Suppressor macrophage treated with lipopolysaccharide for 1 hour (primary cell): ENCODE data around the gene BGN.

Source experiments
- DNase-seq, 3 donors: peaks; one replicate each; pipeline ENCODE4 v3.0.0-alpha.2; 2020 to 2022

BGN gene

DNA sequence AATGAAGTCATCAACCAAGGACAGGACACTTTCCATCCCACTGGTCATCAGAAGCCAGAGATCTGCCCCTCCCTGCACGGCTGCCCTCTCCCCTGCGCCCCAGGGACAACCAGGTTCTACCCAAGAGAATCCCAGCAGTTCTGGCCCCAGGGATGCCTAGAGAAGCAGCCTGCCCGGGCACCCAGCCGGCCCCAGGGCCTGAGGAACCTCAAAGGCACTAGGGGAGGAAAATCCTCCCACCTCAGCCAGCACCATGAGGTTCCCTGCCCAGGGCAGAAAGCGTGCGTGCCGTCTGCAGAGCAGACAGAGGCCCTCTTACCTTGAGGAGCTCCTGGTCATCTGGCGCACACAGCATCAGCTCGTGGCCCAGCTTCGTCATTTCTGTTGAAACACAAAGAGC, 32.5 kb upstream of the BGN start:
- DNase-seq: no peak

DNA sequence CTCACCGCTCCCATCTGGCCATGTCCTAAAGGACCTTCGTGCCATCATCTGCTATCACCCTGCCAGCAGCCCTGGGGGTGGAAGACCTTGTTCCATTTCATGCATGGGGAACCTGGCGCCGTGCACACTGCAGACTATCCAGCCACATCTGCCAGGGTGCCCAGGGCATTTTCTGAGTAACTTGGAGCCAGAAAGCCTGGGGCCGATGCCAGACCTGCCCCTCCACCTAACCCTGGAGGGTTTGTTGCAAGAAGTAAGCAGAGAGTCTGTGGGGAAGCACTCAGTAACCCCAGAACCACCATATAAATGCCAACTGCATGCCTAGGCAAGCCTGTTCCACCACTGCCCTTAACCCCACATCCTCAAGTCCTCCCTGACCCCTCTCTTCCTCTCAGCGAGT, 31.7 kb upstream of the BGN start:
- no peak for DNase-seq

DNA sequence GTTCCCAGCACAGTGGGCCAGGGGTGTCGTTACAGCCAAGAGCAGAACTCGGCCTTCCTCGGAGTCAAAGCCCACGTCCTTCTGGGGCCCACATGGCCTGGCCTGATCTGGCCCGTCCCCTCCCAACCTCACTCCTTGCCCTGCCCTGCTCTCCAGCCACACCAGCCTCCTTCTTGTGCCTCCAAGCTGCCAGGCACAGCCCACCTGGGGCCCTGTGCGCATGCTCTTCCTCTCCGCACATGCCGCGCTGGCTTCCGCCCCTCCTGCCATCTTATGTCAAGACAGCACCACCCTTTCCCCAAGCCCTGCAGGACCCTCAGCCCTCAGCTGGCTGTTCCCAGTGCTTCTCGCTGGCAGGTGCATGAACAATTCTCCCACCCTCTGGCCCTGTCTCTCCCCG, 31.2 kb upstream of the BGN start:
- DNase-seq: no peak

DNA sequence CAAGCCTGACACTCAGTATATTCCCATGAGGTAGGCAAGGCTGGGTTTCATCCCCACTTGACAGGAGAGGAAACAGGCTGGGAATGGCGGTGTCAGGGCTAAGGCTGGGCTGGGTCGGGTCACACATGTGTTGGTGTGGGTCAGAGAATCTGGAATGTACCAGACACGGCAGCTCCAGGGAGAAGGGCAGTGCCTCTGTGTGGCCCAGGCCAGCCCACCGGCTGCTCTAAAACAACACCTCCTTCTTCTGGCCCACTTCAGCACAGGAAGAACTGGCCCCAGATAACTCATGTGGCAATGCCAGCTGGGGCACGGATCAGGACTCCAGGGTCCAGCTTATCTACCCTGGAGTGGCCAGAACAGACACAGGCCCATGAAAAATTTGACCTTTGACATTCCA, 30.7 kb upstream of the BGN start:
- DNase-seq: no peak

DNA sequence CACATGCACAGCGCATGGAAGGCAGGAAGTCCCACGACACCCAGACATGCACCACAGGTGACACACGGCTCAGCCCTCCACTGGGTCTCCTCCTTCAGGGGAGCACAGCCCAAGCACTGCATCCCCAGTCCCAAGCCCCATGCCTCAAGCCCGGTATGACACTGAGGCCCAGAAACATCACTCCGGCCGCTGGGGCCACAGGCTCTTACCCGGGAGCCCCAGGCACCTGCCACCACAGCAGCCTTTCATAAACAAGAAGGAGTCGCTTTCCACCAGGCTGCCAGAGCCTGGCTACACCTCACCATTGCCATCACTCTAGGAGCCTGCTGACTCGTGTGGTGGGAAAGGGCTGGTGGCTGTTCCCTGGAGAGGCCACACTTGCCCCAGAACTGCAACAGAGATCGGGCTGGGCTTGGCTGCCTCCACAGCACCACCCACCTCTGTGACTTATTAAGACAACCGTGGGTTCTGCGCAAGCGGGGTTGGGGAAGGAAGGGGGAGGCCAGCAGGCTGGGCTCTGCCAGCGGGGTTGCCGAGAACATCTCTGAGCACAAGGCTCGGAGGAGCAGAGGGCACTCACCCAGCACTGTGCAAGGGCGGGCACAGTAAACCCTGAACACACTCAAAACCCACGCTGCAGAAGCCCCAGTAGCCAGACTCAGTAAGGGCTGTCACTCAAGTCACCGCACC, 28.9 kb upstream of the BGN start:
- no peak for DNase-seq

DNA sequence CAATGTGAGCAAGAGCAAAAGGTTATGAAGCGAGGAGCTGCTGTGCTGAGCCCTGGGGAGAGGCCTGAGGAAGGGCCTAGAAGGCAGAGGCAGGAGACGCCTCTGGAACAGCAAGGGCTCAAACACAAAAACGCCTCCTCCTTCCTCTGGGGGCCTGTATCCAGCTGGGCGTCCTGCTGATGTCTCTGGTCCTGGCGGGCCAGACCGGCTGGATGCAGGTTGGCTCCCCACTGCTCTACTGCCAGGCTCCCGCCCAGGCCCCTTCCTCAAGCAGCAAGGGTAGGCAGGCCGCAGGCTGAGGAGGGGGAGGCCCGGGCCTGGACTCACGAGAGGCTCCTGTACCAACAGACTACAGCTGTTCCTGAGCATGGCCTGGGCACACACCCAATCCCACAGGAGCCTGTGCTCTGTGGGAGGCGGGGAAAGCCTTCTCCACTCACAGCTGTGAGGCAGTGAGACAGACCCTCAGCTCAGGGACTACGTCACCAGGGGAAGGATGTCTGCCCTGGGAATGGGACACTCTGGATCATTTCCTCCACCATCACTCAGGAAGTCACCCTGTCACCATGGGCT, 26.7 kb upstream of the BGN start:
- DNase-seq: no peak

DNA sequence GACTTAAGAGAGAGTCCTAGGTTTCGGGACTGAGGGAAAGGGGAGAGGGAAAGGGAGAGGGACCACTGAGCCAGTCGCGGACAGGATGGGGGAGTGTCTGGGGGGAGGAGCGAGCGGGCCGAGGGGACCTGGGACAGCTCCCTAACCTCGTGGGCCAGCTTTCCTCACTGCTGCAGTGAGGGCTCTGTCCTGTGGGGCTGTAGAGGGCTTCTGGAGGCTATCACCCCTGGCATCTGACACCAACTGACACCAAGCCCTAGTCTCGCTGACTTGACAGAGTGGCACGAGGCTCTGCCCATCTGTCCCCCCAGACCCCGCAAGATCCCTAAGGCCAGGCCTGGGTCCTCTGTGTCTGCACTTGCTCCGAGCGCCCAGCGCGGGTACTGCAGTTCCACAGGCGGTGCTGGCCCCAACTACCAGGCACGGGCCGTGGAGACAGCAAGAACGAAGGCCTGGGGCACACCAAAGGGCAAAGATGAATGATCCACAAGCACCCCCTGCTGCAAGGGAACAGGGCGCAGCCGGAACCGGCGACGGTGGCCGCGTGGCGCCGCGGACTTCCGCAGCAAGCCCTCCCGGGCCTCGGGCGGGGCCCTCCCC, 24.9 kb upstream of the BGN start:
- DNase-seq: peak; percentile 23 to 57 (median 48)

DNA sequence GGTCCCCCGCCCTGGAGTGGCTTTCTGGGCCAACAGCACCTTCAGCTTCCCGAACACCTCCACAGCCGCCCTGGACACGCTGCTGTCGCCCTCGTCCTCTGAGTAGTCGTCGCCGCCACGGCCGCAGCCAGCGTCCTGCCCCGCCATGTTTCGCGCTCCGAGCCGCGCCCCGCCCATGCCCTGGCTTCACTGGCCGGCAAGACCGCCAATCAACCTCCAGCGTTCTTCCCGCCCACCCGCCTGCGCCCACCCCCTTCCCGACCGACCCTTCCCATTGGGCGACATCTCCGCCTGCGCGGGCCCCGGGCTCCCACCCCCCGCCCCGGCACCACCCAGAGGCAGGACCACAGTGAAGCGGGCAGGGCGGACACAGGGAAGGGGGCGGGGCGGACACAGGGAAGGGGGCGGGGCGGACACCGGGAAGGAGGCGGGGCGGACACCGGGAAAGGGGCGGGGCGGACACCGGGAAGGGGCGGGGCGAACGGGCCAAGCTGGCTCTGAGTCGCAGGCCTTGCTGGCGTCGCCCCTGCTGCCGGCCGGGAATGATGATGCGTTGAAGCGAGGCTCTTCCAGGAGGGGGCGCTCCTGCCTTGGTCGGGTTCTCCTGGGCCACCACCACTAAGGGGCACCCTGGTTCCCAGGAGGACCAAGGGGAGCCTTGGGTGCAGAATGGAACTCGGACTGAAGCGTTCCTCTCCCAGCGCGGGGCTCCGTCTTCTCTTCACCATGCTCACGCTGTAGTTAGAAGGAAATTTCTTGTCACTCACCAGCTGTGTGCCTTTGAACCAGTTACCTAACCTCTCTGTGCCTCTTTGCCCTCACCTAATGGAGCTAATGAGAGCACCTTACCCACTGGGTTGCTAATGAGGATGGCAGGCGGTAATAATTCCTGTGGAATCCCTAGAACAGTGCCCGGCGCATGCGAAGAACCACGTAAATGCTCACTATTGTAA, 24.1 kb upstream of the BGN start, which contains the start of gene HAUS7:
Gene HAUS7, minus strand, starts transcription at position 166 of the 953 bp plus-strand sequence. Its CDS starts 19 bp downstream, at position 147.
- DNase-seq: peak; percentile 86 to 93 (median 90)

DNA sequence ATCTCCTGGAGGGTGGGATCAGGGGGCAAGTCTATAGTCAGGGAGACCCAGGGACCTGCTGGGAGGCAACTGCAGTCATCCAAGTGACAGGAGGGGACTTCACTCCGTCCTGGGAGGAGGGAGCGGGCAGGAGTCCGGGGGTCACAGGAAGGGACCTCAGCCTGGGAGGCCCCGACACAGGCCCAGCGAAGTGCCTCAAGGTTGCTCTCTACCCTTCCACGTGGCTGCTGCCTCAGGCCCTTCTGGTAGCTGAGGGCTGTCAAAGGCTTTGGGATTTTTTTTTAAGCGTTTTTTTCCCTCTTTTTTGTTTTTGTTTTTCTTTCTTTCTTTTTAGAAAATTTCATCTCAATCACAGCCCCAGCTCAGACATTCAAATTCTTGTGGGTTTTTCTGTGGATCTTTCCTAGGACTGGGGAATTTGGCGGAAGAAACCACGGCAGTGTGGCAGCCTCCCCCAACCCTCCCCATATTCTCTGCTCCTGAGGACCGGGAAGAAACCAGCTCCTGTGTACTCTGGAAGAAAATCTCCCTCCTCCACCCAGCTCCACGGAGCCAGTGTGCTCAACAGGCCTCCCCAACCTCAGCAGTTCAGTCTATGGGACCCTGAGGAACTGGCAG, 23.0 kb upstream of the BGN start:
- no peak for DNase-seq

DNA sequence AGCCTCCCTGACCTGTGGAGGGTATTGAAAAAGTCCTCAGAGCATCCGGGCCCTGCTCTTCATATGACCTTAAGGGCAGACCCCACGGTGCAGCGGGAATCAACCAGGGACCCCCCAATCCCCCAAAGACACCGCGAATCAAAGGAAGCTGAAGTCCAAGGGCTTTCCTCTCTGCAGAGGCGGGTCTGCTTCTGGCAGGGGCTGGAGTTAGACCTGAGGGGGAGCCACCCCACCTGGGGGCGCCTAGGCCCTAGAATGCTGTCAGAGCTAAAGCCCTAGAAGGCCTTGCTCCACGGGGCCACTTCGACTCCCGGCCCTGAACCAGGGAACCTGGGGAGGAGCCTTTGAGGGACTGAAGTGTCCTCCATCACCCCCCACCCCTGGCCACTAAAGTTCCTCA, 21.7 kb upstream of the BGN start:
- no peak for DNase-seq

DNA sequence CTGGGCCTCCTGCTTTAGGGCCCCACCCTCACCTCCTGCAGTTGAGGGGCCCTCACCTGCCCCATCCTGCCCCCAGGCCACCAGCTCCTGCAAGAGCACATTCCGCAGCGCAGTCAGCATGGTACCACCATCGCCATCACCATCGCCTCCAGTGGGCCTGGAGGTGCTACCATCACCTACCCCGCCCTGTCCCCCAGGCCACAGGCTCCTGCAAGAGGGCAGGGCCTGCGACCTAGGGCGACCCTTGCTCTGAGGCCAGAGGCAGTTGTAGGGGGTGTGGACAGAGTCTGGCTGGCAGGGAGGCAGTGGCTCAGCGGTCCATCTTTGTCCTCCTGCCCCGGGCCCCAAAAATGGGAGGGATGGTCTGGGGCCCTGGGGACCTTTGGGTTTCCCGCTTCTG, 20.5 kb upstream of the BGN start:
- no peak for DNase-seq

DNA sequence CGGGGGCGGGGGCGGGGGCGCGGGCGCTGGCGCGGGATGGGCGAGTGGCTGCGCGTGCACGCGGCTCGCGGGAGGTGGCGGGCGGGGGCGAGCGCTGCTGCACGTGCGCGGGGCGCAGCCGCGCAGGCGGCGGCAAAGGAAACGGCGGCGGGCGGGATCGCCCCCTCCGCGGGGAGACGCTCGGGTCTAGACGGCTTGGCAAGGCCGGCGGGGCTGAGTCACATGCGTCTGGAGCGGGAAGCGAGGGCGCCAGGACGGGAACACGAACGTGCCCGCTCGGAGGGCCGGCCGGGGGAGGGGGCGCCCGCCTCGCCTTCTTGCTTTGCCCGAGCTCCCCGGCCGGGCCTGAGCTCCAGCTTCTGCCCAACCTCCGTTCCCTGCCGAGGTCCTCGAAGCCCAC, 20.1 kb upstream of the BGN start:
- DNase-seq: peak; percentile 45 to 61 (median 54)

DNA sequence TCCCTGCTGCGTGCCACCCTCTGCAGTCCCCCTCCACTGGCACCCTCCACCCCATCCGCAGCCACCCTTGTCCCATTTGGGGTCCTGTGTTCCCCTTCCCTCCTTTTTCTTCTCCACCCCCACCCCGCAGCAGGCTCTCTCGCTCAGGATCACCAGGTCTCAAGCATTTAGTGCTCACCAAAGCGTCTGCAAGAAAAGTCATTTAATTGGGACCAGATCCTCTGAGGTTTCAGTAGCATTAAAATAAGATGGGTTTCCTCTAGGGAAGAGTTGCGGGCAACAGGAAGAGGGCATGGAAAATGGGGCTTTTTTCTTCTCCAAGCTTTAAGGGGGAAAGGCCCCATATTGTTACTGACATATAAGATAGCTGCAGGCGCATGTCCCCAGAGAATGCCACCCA, 19.5 kb upstream of the BGN start:
- DNase-seq: no peak

DNA sequence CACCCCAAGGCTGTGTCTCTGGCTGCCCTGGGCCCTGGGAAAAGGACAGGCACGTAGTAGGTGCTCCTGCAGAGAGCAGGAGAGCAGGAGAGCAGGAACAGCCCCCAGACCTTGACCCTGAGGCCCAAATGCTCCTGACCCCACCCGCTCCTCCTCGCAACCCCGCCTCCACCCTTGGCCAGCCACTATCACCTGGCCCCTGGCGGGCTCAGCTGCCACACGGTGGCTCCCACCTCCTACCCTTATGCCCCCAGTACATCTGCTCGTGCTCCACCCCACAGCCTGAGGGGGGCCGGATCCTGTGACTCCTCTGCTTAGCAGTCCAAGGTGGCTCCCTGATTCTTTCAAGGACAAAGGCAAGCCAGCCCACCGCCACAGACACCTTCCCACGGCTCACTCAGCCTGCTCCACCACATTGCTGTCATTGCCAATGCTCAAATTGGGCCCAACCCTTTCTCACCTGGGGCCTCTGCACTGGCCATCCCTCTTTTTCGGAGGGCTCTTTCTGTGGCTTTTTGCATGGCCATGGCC, 19.0 kb upstream of the BGN start:
- DNase-seq: no peak

DNA sequence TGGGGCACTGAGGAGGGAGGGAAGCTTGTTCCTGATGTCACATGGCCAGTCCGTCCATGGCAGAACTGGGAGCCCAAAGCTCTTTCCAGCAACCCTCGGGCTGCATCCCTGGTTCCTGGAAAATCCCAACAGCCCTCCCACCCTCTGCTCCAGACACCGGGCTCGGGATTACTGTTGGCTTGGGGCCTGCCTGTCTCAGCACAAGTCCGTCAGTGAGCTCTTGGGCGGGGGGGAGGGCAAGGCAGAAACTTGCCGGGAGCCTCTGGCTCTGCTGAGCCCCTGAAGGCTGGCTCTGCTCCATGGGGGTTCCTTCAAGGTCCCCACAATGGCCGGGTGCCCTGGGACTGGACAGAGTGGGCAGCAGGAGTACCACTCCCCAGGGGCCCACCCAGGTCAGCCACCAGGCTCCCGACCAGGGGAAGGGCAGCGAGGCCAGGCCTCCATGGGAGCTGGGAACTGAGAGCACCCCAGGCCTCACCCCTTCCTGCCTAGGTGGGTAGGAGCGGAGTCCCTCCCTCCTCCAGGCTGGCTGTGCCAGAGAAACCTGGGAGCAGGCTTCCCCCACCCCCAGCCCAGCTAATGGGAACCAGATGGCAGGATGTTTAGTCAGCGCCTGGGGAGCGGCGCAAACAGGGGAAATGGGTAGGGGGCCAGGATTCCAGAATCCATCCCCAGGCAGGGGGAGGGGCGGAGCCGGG, 18.0 kb upstream of the BGN start:
- DNase-seq: no peak

DNA sequence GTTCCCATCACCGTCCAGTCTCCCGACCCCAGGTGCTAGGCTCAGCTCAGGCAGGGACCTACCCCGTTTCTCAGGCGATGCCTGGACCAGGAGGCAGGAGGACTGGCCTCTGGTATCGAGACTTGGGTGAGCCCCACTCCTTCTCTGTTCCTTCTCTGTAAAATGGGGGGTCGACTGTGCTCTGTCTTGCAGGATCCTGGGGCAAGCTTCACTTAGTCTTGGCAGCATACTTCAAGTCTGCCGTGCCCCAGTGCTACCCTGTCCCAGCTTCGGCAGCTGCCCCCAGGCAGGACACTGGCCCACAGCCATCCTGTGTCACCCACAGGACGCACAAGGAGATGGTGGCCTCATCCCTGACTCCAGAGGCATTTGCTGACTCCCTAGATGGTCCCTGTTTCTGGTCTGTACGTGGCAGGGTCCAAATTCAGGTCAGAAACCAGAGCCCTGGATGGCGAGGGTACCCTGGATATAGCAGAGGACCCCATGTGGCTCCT, 17.4 kb upstream of the BGN start:
- no peak for DNase-seq

DNA sequence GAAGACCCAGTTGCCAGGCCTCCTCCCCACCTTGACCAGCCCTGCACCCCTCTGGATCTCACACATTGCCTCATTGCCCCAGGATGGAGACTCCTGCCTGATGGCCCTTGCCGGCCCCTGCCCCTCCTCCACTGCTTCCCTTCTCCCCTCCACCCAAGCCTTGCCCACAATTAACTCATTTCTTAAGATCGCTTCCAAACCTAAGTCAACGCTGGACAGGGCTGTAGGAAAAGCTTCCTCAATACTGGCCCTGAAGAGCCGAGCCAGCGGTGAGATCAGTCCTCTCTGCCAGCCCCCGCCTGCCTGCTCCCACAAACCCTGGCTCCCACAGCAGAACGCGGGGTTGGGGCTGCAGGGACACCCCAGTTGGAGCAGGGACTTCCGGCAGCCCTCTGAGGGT, 16.9 kb upstream of the BGN start:
- no peak for DNase-seq

DNA sequence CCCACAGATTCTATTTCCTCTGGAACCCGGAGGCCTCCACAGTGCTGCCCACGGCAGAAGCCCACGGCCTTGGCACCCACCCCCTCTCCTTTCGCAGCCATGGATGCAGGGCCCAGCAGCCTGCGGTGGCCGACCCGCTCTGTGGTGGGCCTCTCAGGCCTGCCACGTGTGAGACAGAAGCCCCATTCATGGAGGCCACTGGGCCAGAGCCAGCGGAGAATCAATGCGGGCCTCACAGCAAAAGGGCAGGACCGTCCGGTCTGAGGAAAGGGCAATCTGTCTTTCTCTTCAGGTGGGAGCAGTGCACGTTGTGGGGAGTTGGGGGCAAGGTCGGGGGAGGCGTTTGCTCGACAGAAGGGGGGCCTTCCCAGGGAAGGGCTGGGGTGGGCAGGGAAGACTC, 16.0 kb upstream of the BGN start:
- DNase-seq: no peak

DNA sequence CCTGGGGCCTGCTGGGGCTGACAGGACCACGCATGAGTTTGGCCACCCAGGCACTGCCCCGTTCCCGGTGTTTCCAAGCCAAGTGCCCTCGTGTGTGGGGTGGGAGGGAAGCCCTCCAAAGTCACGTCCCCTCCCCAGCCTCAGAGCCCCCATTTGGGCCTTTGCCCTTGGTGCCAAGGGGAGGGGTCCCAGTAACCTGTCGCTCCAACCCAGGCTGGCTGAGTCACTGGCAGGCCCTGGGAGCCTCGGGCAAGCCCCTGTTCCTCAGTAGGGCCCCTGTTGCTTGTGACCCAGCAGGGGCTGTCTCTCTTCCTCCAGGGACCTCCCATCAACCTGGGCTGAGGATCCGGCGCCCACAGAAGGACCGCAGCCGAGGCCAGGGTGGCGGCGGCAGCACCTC, 13.7 kb upstream of the BGN start:
- no peak for DNase-seq

DNA sequence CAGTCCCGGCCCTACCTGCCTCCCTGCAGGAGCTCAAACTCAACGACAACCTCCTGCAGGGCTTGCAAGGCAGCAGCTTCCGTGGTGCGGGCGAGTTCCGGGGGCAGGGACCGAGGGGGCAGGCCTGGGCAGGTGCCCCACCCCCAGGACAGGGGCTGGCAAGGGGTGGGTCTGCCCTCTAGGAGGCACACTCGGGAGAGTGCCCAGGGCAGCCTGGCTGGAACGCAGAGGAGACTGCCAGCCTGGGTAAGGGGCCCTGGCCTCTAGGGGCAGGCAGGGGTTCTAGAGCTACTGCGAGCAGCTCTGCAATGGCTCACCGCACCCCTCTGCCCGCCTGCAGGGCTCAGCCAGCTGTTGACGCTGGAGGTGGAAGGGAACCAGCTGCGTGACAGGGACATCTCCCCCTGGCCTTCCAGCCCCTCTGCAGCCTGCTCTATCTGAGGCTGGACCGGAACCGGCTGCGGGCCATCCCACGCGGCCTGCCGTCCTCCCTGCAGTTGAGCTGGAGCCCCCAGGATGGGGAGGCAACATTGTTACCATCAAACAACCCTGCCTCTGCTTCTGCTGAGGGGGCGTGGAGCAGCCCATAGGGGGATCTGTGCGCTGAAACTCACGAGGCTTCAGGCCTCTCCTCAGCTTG, 12.3 kb upstream of the BGN start:
- no peak for DNase-seq

DNA sequence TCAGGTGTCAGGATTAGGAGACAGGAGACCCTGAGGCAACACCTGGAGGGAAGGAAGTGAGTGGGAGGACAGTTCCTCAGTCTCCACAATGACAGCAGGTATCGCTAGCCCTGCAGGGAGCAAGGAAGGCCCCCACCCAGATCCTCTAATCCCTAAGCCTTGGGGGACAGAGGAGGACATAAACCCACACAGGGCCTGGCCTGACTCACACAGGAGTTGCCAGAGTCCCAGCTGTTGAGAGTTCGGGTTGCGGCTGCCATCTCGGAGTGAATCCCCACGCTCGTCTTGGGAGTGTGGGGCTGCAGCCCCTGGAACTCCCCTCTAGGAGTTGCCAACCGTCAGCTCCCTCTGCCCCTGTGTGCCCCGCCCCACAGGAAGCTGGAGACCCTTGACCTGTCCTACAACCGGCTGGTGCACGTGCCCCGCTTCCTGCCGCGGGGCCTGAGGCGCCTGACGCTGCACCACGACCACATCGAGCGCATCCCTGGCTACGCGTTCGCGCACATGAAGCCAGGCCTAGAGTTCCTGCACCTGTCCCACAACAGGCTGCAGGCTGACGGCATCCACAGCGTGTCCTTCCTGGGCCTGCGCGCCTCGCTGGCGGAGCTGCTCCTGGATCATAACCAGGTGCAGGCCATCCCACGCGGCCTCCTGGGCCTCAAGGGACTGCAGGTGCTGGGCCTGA, 9.2 kb upstream of the BGN start:
- no peak for DNase-seq
